Fibroblast of mammary gland (primary cell): ENCODE measurements around the gene SLC27A6.
"Not testable (repeated sequence)": the region's sequence is repeated elsewhere in the genome, so short reads cannot be mapped to it uniquely, and the experiment has no call there.

Experiments used
- DNase-seq: peaks from one replicate; pipeline ENCODE4 v3.0.0-alpha.2; 2010; ENCODE audit warnings: low read depth
- H3K4me3 ChIP-seq: 2 replicates; pipeline ENCODE4 v1.5.1; 2011; ENCODE audit warnings: low read depth, mild to moderate bottlenecking, low read length, moderate library complexity; ENCODE audit not compliant: control insufficient read depth
- CTCF ChIP-seq: conservative IDR thresholded peaks from 2 replicates; pipeline ENCODE4 v1.5.1; 2011; ENCODE audit warnings: low read depth, low read length, inconsistent platforms; ENCODE audit not compliant: control insufficient read depth, insufficient read depth

Gene SLC27A6

GRCh38 chr5:129022599-129022998 lies 57.3 kb downstream of the SLC27A6 start:
- H3K4me3 ChIP-seq = no peak overlapping the region
- no peak for DNase-seq
- TF ChIP-seq CTCF = no peak

- no peak overlapping the region for H3K4me3 ChIP-seq
- DNase-seq = no peak
- TF ChIP-seq CTCF = no peak
These were observed 62.0 kb downstream of the SLC27A6 start for GRCh38 chr5:129027260-129027659.

- DNase-seq = no peak
- no peak for TF ChIP-seq CTCF
- H3K4me3 ChIP-seq = no peak overlapping the region
These were observed 66.8 kb downstream of the SLC27A6 start for GRCh38 chr5:129031886-129032683.

GRCh38 chr5:129036257-129036656 lies 71.0 kb downstream of the SLC27A6 start:
- not testable (repeated sequence) for DNase-seq, H3K4me3 ChIP-seq

- TF ChIP-seq CTCF = no peak
- no peak for DNase-seq
- no peak overlapping the region for H3K4me3 ChIP-seq
These were observed 76.1 kb downstream of the SLC27A6 start for GRCh38 chr5:129041196-129041881.

- no peak overlapping the region for H3K4me3 ChIP-seq
- TF ChIP-seq CTCF = no peak
- no peak for DNase-seq
These were observed 77.0 kb downstream of the SLC27A6 start for GRCh38 chr5:129042306-129042705.

GRCh38 chr5:129043894-129044293 lies 78.6 kb downstream of the SLC27A6 start:
- TF ChIP-seq CTCF = no peak
- no peak for DNase-seq

More at GRCh38 chr5:129043894-129044293, 78.6 kb downstream of the SLC27A6 start:
- no peak overlapping the region for H3K4me3 ChIP-seq
